Measurements from ENCODE around the gene C11orf42. TPM values are rescaled to one million over a fixed set of nuclear protein-coding genes. Genes with fewer than 3 reads are reported as not detected.

C11orf42 gene, protein sequence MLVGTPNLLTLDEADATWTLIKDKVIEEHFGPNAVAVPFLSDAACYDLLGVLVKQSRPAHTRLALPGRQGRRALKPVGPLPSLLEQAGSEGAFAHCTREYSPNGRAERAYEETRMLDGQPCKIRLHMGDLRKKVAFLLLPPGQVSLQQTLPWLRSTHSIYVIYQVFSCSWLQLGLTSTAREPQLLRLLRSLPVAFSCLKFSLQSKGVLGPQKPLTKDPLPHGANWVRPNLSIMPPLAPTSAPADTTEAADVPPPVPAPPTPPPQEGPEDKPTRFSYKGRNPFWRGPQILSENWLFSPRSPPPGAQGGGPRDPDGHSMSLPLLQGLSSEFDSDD
- total RNA-seq (2014; rRNA removed; shearing (Covaris generic); ENCODE audit: low replicate concordance): not detected in 2 replicates

GRCh38 chr11:6205366-6205765 lies at the start of gene C11orf42:
C11orf42 (plus strand) TSS chr11:6205557; CDS start chr11:6205616, 59 bp downstream.
- in situ Hi-C loops (cut with HindIII; ENCODE audit: low pct_unique_long_range_greater_than_20kb, low sequenced_read_pairs): no loop called here
- DNase-seq (ENCODE audit: low read depth): no peak

DNA sequence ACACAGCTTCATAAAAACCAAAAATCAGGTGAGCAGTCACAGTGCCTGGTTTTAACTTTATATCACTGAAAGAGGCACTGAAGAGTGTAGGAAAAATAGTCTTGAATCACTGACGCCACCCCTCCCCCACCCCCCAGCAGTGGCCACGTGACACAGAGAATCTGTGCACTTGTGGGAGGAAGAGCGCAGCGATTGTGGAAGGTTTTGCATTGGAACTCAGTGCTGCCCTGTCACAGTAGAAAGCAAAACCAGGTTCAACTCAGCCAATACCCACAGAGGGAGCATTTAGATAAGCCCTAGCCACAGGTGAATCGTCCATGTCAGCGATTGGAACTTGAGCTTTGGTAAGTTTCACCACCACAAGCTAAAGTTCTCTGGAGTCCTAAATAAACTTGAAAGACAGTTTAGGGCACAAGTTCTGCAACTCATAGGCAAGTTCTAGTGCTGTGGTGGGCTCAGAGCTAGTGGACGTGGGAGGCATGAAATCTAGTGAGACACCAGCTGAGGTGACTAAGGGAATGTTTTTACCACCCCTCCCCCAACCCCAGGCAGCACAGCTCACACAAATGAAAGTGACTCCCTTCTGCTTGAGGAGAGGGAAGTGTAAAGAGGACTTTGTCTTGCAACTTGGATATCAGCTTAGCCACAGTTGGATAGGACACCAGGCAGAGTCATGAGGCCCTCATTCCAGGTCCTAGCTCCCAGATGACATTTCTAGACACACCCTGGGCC lies 48.6 kb upstream of the C11orf42 start:
- in situ Hi-C loops (cut with HindIII; ENCODE audit: low pct_unique_long_range_greater_than_20kb, low sequenced_read_pairs): no loop called here
- DNase-seq (ENCODE audit: low read depth): no peak

DNA sequence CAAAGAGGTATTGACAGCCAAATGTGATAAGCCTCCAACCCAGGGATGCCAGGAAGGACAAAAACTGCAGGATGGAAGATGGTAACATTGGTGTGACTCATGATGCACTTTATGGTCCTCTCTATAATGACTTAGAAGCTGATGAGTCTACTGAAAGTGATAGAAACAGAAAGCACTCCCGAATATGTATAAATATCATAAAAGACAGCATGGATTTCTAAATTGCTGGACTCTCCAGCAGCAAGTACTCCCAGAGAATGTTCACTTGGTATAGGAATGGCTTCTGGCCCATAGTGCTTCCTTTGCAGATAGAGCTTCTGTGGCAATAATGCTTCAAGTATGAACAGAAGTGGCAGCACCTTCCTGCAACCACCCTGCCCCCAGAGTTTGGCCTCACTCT lies 35.1 kb upstream of the C11orf42 start, which contains the start of gene OR52B2:
OR52B2 (minus strand) TSS at position 101 of the 400 bp plus-strand sequence; CDS start at position 101, 0 bp downstream.
- in situ Hi-C loops (cut with HindIII; ENCODE audit: low pct_unique_long_range_greater_than_20kb, low sequenced_read_pairs): no loop called here
- no peak for DNase-seq (ENCODE audit: low read depth)

DNA sequence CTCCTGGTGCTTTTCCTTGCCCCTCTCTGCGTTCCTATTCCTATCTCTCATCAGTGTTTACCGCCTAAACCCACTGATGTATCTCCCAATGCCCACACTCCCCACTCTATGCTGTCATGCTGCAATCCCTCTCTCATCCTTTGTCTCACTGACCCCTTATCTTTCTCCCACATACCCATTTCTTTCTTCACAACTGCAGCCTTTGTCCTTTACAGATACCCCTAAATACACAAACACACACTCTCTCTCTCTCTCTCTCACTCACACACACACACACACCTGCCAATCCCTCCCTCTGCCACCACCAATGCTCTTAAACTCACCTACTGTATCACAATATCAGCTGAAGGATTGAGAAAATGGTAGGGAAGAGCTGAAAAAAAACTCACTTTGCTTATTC lies 29.9 kb upstream of the C11orf42 start:
- DNase-seq (ENCODE audit: low read depth): no peak
- in situ Hi-C loops (cut with HindIII; ENCODE audit: low pct_unique_long_range_greater_than_20kb, low sequenced_read_pairs): no loop called here

DNA sequence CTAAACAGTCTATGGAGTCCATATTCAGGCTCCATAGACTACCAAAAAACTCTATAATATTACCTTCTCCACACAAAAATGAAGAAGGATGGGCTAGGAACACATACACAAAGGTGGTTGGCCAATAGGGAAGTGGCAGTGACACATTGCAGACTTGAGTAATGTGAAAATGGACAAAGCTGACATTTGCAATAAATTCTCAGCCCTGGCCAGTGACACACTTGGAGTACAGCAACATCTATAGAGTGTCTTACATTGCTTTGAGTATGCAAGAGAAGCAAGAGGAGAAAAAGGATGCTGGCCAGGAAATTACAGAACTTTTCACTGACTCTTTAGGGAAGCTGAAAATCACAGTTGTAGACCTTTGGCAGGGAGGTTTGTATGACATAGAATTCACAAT lies 13.6 kb upstream of the C11orf42 start:
- in situ Hi-C loops (cut with HindIII; ENCODE audit: low pct_unique_long_range_greater_than_20kb, low sequenced_read_pairs): no loop called here
- DNase-seq (ENCODE audit: low read depth): no peak

GRCh38 chr11:6194065-6194581 lies 11.2 kb upstream of the C11orf42 start:
- in situ Hi-C loops (cut with HindIII; ENCODE audit: low pct_unique_long_range_greater_than_20kb, low sequenced_read_pairs): no loop called here
- no peak for DNase-seq (ENCODE audit: low read depth)

DNA sequence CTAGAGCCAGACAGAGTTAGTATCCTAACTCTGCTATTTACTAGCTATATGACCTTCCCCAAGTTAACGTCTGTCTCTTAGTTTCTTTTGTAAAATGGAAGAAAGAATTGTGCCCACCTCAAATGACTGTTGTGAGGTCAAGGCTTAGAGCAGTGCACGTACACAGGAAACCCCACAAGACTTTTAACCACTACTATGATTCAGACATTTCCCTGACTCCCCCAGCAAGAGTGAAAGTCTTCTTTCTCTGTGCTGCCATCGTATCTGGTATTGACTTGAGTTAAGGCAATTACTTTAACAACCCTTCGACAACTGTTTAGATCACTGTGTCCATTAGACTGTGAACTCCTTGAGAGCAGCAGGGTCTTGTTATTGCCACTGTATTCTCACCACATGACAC lies 9.0 kb upstream of the C11orf42 start:
- no peak for DNase-seq (ENCODE audit: low read depth)
- in situ Hi-C loops (cut with HindIII; ENCODE audit: low pct_unique_long_range_greater_than_20kb, low sequenced_read_pairs): no loop called here

GRCh38 chr11:6197466-6198200 lies 7.7 kb upstream of the C11orf42 start:
- in situ Hi-C loops (cut with HindIII; ENCODE audit: low pct_unique_long_range_greater_than_20kb, low sequenced_read_pairs): no loop called here
- DNase-seq (ENCODE audit: low read depth): no peak

GRCh38 chr11:6199174-6199810 lies 6.1 kb upstream of the C11orf42 start, which contains the start of gene OR52W1:
OR52W1 (plus strand) TSS chr11:6199224; CDS start chr11:6199224, 0 bp downstream.
- in situ Hi-C loops (cut with HindIII; ENCODE audit: low pct_unique_long_range_greater_than_20kb, low sequenced_read_pairs): no loop called here

DNA sequence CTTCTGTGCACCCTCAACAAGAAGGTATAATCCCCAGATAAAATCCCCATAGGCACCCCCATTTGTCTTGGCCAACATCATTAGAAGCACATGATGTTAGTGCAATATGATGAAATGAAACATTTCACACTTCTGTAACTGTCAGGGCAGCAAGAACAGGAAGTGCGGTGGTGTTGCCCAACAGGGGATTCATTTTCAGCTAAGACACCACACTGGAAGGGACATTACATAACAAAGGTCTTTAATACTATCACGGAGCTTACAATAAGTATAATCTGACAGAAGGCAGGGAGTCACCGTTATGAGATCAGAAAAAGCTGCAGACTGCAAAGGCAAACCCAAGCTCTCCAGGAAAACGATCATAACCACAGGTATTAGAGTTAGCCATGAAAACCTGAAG lies 4.4 kb upstream of the C11orf42 start:
- in situ Hi-C loops (cut with HindIII; ENCODE audit: low pct_unique_long_range_greater_than_20kb, low sequenced_read_pairs): no loop called here
- DNase-seq (ENCODE audit: low read depth): no peak

More at GRCh38 chr11:6199174-6199810, 6.1 kb upstream of the C11orf42 start, which contains the start of gene OR52W1:
- no peak for DNase-seq (ENCODE audit: low read depth)

DNA sequence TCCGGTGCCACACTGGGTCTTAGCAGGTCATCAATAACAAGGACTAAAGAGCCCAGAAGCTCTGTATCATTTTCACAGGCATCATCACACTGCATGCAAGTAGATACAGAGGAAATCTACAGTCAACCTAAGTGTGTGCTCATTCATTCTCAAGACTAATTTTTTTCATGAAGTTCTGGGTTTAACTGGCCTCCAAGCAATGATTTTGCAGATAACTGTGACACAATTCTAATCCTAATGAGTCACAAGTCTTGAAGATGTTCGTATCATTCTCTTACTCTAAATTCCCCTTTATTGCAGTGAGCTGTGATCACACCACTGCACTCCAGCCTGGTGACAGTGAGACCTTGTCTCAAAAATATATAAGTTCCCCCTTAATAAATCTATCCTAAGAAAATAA lies 3.9 kb upstream of the C11orf42 start:
- DNase-seq (ENCODE audit: low read depth): no peak
- in situ Hi-C loops (cut with HindIII; ENCODE audit: low pct_unique_long_range_greater_than_20kb, low sequenced_read_pairs): no loop called here

DNA sequence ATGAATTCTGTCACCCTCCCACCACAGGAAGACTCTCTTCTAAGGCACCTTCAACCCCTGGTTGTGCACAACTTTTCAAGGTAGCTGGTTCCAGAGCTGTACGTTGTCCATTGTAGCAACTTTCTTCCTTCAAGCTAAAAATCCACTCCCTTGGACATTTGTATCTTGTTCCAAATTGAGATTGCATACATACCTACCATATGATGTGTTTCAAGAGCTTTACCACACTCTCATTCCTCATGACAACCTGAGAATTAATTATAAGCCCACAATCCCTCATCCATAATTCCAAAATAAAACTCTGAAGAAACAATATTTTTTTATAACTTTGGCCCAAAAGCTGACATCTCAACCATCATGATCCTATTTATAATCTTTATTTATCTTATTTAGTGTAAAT lies 3.3 kb upstream of the C11orf42 start:
- no peak for DNase-seq (ENCODE audit: low read depth)
- in situ Hi-C loops (cut with HindIII; ENCODE audit: low pct_unique_long_range_greater_than_20kb, low sequenced_read_pairs): no loop called here

- in situ Hi-C loops (cut with HindIII; ENCODE audit: low pct_unique_long_range_greater_than_20kb, low sequenced_read_pairs): no loop called here
- no peak for DNase-seq (ENCODE audit: low read depth)
Observed at GRCh38 chr11:6203327-6203726, 2.0 kb upstream of the C11orf42 start.

DNA sequence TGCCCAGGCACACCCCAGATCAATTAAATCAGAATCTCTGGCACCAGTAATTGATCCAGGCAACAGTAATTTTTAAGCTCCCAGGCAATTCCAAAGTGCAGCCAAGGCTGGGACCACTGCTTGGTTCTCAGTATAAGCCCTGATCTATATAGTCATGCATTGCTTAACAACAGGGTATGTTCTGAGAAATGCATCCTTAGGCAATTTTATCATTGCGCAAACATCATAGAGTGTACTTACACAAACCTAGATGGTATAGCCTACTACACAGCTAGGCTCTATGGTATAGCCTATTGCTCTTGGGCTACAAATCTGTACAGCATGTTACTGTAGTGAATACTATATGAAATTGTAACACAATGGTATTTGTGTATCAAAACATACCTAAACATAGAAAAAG lies 651 bp upstream of the C11orf42 start:
- in situ Hi-C loops (cut with HindIII; ENCODE audit: low pct_unique_long_range_greater_than_20kb, low sequenced_read_pairs): no loop called here
- no peak for DNase-seq (ENCODE audit: low read depth)

GRCh38 chr11:6206456-6207180 lies 1.3 kb downstream of the C11orf42 start:
- in situ Hi-C loops (cut with HindIII; ENCODE audit: low pct_unique_long_range_greater_than_20kb, low sequenced_read_pairs): no loop called here
- DNase-seq (ENCODE audit: low read depth): no peak

GRCh38 chr11:6209801-6210200 lies 4.4 kb downstream of the C11orf42 start:
- in situ Hi-C loops (cut with HindIII; ENCODE audit: low pct_unique_long_range_greater_than_20kb, low sequenced_read_pairs): no loop called here
- no peak for DNase-seq (ENCODE audit: low read depth)

- in situ Hi-C loops (cut with HindIII; ENCODE audit: low pct_unique_long_range_greater_than_20kb, low sequenced_read_pairs): no loop called here
- DNase-seq (ENCODE audit: low read depth): no peak
Observed at GRCh38 chr11:6210274-6210955, 5.1 kb downstream of the C11orf42 start.

All from Caki2 (cell line).